ENCODE data around the gene MTHFD1L. TPM values are rescaled to one million over a fixed set of nuclear protein-coding genes. Genes with fewer than 3 reads are reported as not detected.

MTHFD1L gene
- total and polyA plus RNA-seq, 7 experiments from 2014 or later: 5.7 to 57.8 (median 7.8) TPM

DNA sequence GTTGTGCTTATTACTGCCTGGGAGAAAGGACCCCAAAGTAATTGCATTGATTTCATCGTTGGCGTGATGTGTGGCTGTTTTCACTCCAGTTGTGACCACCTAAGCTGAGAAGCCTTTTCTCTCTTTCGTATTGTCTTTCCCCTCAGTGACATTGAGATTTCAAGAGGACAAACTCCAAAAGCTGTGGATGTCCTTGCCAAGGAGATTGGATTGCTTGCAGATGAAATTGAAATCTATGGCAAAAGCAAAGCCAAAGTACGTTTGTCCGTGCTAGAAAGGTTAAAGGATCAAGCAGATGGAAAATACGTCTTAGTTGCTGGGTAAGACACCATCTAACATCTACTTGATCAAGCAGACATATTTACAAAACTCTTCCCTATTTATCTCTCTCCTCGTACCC lies 60.5 kb downstream of the MTHFD1L start:
- intact Hi-C loops (cut with micrococcal nuclease): no loop called here
- peaks cover 0 to 4% (median 0%) of the 10 kb centered on the region in 7 donors for H3K4me1 Mint-ChIP-seq
- H3K9me3 Mint-ChIP-seq: no peaks in the 10 kb centered on the region
- no peaks in the 10 kb centered on the region for H3K9me3 ChIP-seq (ENCODE audit: control insufficient read depth in 2 of 3, low read length in 3 of 3)
- H3K36me3 Mint-ChIP-seq: peaks cover 3 to 32% (median 11%) of the 10 kb centered on the region in 5 donors
- ATAC-seq (no peak), DNase-seq (no peak)
- no peaks in the 10 kb centered on the region for H3K27me3 ChIP-seq (ENCODE audit: control insufficient read depth in 2 of 2, insufficient read depth in 2 of 2, low read length in 2 of 2)
- no peak overlapping the region for H3K27ac ChIP-seq (ENCODE audit: low read depth, low read length)
- H3K27ac Mint-ChIP-seq: no peak overlapping the region
- ChIA-PET POLR2A (no interaction called here), CTCF (no interaction called here)
- no peaks in the 10 kb centered on the region for H3K4me1 ChIP-seq (ENCODE audit: control insufficient read depth in 2 of 2, insufficient read depth in 2 of 2, low read length in 2 of 2)
- no peaks in the 10 kb centered on the region for H3K36me3 ChIP-seq (ENCODE audit: control insufficient read depth in 2 of 3, insufficient read depth in 3 of 3, low read length in 3 of 3)
- H3K4me3 ChIP-seq (ENCODE audit: low read length): no peak overlapping the region
- H3K27me3 Mint-ChIP-seq: no peaks in the 10 kb centered on the region
- no peak overlapping the region for H3K4me3 Mint-ChIP-seq

DNA sequence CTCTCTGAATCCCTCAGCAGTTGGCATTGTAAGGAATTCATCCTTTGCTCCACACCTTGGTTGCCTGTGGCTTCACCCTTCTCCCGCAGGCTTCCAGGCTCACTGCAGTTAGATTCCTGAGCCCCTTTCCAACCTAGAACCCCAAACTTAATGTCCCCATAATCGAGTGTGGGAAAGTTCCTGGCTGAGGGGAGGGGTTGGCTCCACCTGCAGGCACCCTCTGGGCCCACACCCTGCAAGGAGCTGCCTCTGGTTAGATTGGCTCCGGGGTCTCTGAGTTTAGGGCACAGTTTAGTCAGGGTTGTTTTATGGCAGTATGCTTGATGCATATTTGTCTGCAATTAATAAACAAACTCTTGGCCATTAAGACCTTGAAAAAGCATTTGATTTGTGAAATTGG lies 63.4 kb downstream of the MTHFD1L start:
- H3K27me3 Mint-ChIP-seq: no peaks in the 10 kb centered on the region

DNA sequence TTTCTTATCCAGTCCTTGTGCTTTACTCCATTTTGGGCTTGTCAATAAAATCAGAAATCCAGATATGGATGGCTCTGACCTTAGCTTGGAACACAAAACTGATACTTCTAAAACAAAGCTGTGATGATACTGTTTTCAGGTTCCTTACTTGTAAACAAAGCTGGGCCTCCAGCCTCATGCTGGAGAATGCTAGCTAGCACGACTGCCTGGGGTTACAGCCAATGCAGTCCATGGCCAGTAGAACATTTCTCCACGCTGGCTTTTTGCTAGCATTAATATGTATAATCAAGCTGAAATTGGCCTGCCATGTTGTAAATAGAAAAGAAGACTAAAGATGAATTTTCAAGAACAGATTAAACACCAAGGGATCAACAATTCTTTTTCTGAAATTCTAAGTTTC lies 63.9 kb downstream of the MTHFD1L start:
- H3K4me3 ChIP-seq (ENCODE audit: low read length): no peak overlapping the region
- CTCF ChIA-PET: no interaction called here
- no peak for ATAC-seq
- Mint-ChIP-seq H3K27me3 (no peaks in the 10 kb centered on the region), H3K4me3 (no peak overlapping the region), H3K27ac (no peak overlapping the region), H3K4me1 (peaks cover 0 to 4% (median 0%) of the 10 kb centered on the region in 7 donors), H3K9me3 (no peaks in the 10 kb centered on the region), H3K36me3 (peaks cover 4 to 35% (median 18%) of the 10 kb centered on the region in 5 donors)
- H3K36me3 ChIP-seq (ENCODE audit: control insufficient read depth in 2 of 3, insufficient read depth in 3 of 3, low read length in 3 of 3): no peaks in the 10 kb centered on the region
- POLR2A ChIA-PET: no interaction called here
- intact Hi-C loops (cut with micrococcal nuclease): no loop called here
- H3K4me1 ChIP-seq (ENCODE audit: control insufficient read depth in 2 of 2, insufficient read depth in 2 of 2, low read length in 2 of 2): no peaks in the 10 kb centered on the region
- DNase-seq: no peak
- H3K27me3 ChIP-seq (ENCODE audit: control insufficient read depth in 2 of 2, insufficient read depth in 2 of 2, low read length in 2 of 2): no peaks in the 10 kb centered on the region
- no peaks in the 10 kb centered on the region for H3K9me3 ChIP-seq (ENCODE audit: control insufficient read depth in 2 of 3, low read length in 3 of 3)
- H3K27ac ChIP-seq (ENCODE audit: low read depth, low read length): no peak overlapping the region

More for the DNA sequence above, 63.4 kb downstream of the MTHFD1L start:
- no peak overlapping the region for H3K4me3 Mint-ChIP-seq
- H3K27ac Mint-ChIP-seq: no peak overlapping the region
- intact Hi-C loops (cut with micrococcal nuclease): no loop called here
- H3K9me3 Mint-ChIP-seq: no peaks in the 10 kb centered on the region
- no peak for DNase-seq
- no peak for ATAC-seq
- H3K4me3 ChIP-seq (ENCODE audit: low read length): no peak overlapping the region
- H3K27me3 ChIP-seq (ENCODE audit: control insufficient read depth in 2 of 2, insufficient read depth in 2 of 2, low read length in 2 of 2): no peaks in the 10 kb centered on the region
- H3K4me1 ChIP-seq (ENCODE audit: control insufficient read depth in 2 of 2, insufficient read depth in 2 of 2, low read length in 2 of 2): no peaks in the 10 kb centered on the region
- no peaks in the 10 kb centered on the region for H3K9me3 ChIP-seq (ENCODE audit: control insufficient read depth in 2 of 3, low read length in 3 of 3)
- peaks cover 0 to 4% (median 0%) of the 10 kb centered on the region in 7 donors for H3K4me1 Mint-ChIP-seq
- ChIA-PET CTCF (interaction anchor here (0.7 kb wide), 1 partner anchor 512 kb away, joined by 3 read pairs; no protein-coding TSS in a partner anchor), POLR2A (no interaction called here)
- H3K36me3 ChIP-seq (ENCODE audit: control insufficient read depth in 2 of 3, insufficient read depth in 3 of 3, low read length in 3 of 3): no peaks in the 10 kb centered on the region
- H3K36me3 Mint-ChIP-seq: peaks cover 1 to 30% (median 12%) of the 10 kb centered on the region in 5 donors
- no peak overlapping the region for H3K27ac ChIP-seq (ENCODE audit: low read depth, low read length)

DNA sequence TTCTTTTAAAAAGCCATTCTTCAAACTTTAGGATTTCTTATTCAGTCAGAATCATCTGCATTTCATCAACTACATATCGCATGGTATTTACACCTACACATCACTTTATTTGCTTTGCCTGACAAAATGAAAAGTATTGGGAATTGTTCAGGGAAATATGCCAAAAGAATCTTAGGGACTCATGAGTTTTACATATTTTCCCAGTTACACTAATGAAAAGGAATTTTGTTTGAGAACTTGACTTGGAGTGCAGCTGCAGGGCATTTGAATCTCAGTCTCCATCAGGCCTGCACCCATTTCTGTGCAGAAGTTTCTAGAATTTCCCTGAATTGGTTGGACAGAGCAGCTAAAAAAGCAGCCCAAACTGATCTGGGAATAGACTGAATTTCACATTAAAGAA lies 65.3 kb downstream of the MTHFD1L start:
- ChIA-PET CTCF (no interaction called here), POLR2A (no interaction called here)
- Histone ChIP-seq H3K27me3 (ENCODE audit: control insufficient read depth in 2 of 2, insufficient read depth in 2 of 2, low read length in 2 of 2) (no peaks in the 10 kb centered on the region), H3K36me3 (ENCODE audit: control insufficient read depth in 2 of 3, insufficient read depth in 3 of 3, low read length in 3 of 3) (no peaks in the 10 kb centered on the region), H3K9me3 (ENCODE audit: control insufficient read depth in 2 of 3, low read length in 3 of 3) (no peaks in the 10 kb centered on the region), H3K4me3 (ENCODE audit: low read length) (no peak overlapping the region), H3K27ac (ENCODE audit: low read depth, low read length) (no peak overlapping the region), H3K4me1 (ENCODE audit: control insufficient read depth in 2 of 2, insufficient read depth in 2 of 2, low read length in 2 of 2) (no peaks in the 10 kb centered on the region)
- ATAC-seq: no peak
- no peak for DNase-seq
- no peaks in the 10 kb centered on the region for H3K4me1 Mint-ChIP-seq
- peaks cover 4 to 35% (median 20%) of the 10 kb centered on the region in 5 donors for H3K36me3 Mint-ChIP-seq
- H3K27ac Mint-ChIP-seq: no peak overlapping the region
- no peaks in the 10 kb centered on the region for H3K27me3 Mint-ChIP-seq
- H3K4me3 Mint-ChIP-seq: no peak overlapping the region
- no peaks in the 10 kb centered on the region for H3K9me3 Mint-ChIP-seq
- intact Hi-C loops (cut with micrococcal nuclease): no loop called here

DNA sequence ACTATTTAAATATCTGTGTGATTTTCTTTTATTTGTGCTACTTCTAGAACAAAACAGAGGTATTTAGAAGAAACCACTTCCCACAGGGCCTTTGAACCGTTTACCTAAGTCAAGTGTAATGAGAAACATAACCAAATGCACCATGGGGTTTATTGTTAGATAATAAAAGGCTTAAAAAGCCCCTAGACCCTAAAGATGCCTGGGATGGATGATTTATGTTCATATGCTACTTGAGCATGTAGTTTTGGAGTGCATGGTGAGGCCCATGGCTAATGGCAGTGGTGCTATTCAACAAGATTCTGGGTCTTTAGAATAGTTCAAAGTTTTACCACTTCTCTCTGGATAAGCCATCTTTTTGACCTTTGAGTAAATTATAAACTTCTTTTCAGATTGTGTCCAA lies 65.9 kb downstream of the MTHFD1L start:
- Histone ChIP-seq H3K9me3 (ENCODE audit: control insufficient read depth in 2 of 3, low read length in 3 of 3) (no peaks in the 10 kb centered on the region), H3K36me3 (ENCODE audit: control insufficient read depth in 2 of 3, insufficient read depth in 3 of 3, low read length in 3 of 3) (no peaks in the 10 kb centered on the region), H3K4me1 (ENCODE audit: control insufficient read depth in 2 of 2, insufficient read depth in 2 of 2, low read length in 2 of 2) (no peaks in the 10 kb centered on the region), H3K27me3 (ENCODE audit: control insufficient read depth in 2 of 2, insufficient read depth in 2 of 2, low read length in 2 of 2) (no peaks in the 10 kb centered on the region), H3K4me3 (ENCODE audit: low read length) (no peak overlapping the region), H3K27ac (ENCODE audit: low read depth, low read length) (no peak overlapping the region)
- ChIA-PET POLR2A (no interaction called here), CTCF (no interaction called here)
- peaks cover 3 to 31% (median 18%) of the 10 kb centered on the region in 5 donors for H3K36me3 Mint-ChIP-seq
- no peak overlapping the region for H3K4me3 Mint-ChIP-seq
- H3K27ac Mint-ChIP-seq: no peak overlapping the region
- H3K9me3 Mint-ChIP-seq: no peaks in the 10 kb centered on the region
- H3K4me1 Mint-ChIP-seq: no peaks in the 10 kb centered on the region
- DNase-seq (no peak), ATAC-seq (no peak)
- intact Hi-C loops (cut with micrococcal nuclease): no loop called here
- H3K27me3 Mint-ChIP-seq: no peaks in the 10 kb centered on the region

DNA sequence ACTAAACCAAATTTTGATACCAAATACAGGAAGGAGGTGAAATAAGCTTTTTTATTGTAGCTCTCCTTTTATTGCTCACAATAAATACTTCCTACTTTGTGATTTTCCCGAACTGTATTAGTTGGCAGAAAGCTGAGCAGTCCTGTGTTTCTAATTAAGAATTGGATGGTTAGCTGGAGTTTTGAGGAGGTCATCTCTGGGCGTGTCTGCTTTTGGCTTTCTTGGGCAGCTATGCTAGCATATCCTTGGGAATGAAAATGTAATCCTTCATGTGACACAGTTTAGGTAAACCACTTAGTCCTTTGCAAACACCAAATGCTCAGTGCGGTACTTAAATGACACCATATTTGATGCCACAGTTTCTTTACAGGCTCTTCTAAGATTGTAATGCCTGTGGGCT lies 67.5 kb downstream of the MTHFD1L start:
- H3K36me3 Mint-ChIP-seq: peaks cover 5 to 34% (median 27%) of the 10 kb centered on the region in 5 donors
- CTCF ChIA-PET: interaction anchor here (0.6 kb wide), 1 partner anchor 44 kb away, joined by 3 read pairs; no protein-coding TSS in a partner anchor

DNA sequence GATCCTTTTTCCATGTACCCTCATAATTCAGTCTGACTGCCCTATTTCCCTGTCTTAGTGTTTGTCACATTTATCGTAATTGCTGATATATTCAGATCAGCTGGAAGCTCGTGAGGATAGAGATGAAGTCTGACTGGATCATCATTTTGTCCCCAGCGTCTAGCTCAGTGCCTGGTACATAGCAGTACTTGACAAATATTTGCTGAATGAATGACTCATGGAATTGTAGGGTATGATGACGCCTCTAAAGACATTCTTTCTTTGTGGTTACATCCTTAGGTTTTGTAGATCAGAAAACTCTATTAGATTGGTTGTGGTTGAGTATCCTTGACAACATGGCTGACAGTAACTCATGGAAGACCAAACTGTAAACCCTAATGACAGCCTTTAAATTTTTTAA lies 68.9 kb downstream of the MTHFD1L start:
- Histone ChIP-seq H3K9me3 (ENCODE audit: control insufficient read depth in 2 of 3, low read length in 3 of 3) (no peaks in the 10 kb centered on the region), H3K27ac (ENCODE audit: low read depth, low read length) (no peak overlapping the region), H3K4me3 (ENCODE audit: low read length) (no peak overlapping the region), H3K4me1 (ENCODE audit: control insufficient read depth in 2 of 2, insufficient read depth in 2 of 2, low read length in 2 of 2) (no peaks in the 10 kb centered on the region), H3K36me3 (ENCODE audit: control insufficient read depth in 2 of 3, insufficient read depth in 3 of 3, low read length in 3 of 3) (peaks cover 0 to 14% (median 0%) of the 10 kb centered on the region in 3 experiments), H3K27me3 (ENCODE audit: control insufficient read depth in 2 of 2, insufficient read depth in 2 of 2, low read length in 2 of 2) (no peaks in the 10 kb centered on the region)
- no peak overlapping the region for H3K27ac Mint-ChIP-seq
- no peak overlapping the region for H3K4me3 Mint-ChIP-seq
- H3K9me3 Mint-ChIP-seq: no peaks in the 10 kb centered on the region
- ATAC-seq (no peak), DNase-seq (no peak)
- H3K36me3 Mint-ChIP-seq: peaks cover 10 to 43% (median 39%) of the 10 kb centered on the region in 5 donors
- POLR2A ChIA-PET: no interaction called here
- intact Hi-C loops (cut with micrococcal nuclease): no loop called here
- H3K4me1 Mint-ChIP-seq: no peaks in the 10 kb centered on the region
- CTCF ChIA-PET: no interaction called here
- H3K27me3 Mint-ChIP-seq: no peaks in the 10 kb centered on the region

More for the DNA sequence above, 67.5 kb downstream of the MTHFD1L start:
- no peak overlapping the region for H3K4me3 Mint-ChIP-seq
- H3K27ac Mint-ChIP-seq: no peak overlapping the region
- Histone ChIP-seq H3K4me1 (ENCODE audit: control insufficient read depth in 2 of 2, insufficient read depth in 2 of 2, low read length in 2 of 2) (no peaks in the 10 kb centered on the region), H3K4me3 (ENCODE audit: low read length) (no peak overlapping the region), H3K27ac (ENCODE audit: low read depth, low read length) (no peak overlapping the region), H3K27me3 (ENCODE audit: control insufficient read depth in 2 of 2, insufficient read depth in 2 of 2, low read length in 2 of 2) (no peaks in the 10 kb centered on the region), H3K9me3 (ENCODE audit: control insufficient read depth in 2 of 3, low read length in 3 of 3) (no peaks in the 10 kb centered on the region), H3K36me3 (ENCODE audit: control insufficient read depth in 2 of 3, insufficient read depth in 3 of 3, low read length in 3 of 3) (peaks cover 0 to 5% (median 0%) of the 10 kb centered on the region in 3 experiments)
- POLR2A ChIA-PET: no interaction called here
- ATAC-seq (no peak), DNase-seq (no peak)
- H3K9me3 Mint-ChIP-seq: no peaks in the 10 kb centered on the region
- no peaks in the 10 kb centered on the region for H3K27me3 Mint-ChIP-seq
- intact Hi-C loops (cut with micrococcal nuclease): no loop called here
- no peaks in the 10 kb centered on the region for H3K4me1 Mint-ChIP-seq
